HepG2 (cell line): Measurements from ENCODE around the gene WDR35.

ENCODE experiments used
- AHR ChIP-seq: IDR thresholded peaks from 2 replicates; pipeline ENCODE4 v1.6.1; 2018; ENCODE audit warnings: missing genetic modification reagents, missing compliant biosample characterization
- DMAP1 ChIP-seq: IDR thresholded peaks from 2 replicates; pipeline ENCODE4 v1.6.1; 2016
- NAIF1 ChIP-seq: sonication (generic); formaldehyde crosslinking; IDR thresholded peaks from 2 replicates; pipeline ENCODE4 v1.5.0; 2020; ENCODE audit warnings: mild to moderate bottlenecking, missing genetic modification reagents, borderline replicate concordance
- NFE2L2 ChIP-seq: fragments of 150-350 bp; IDR thresholded peaks from 2 replicates; pipeline ENCODE4 v1.6.1; 2014; ENCODE audit warnings: low read length
- REST ChIP-seq, 2 experiments: IDR thresholded peaks; 2 replicates each; pipeline ENCODE4 v1.6.1; 2011 to 2012; ENCODE audit warnings: low read length in 2 of 2, borderline replicate concordance in 1 of 2, low read depth in 1 of 2, mild to moderate bottlenecking in 1 of 2, moderate library complexity in 1 of 2

DNA sequence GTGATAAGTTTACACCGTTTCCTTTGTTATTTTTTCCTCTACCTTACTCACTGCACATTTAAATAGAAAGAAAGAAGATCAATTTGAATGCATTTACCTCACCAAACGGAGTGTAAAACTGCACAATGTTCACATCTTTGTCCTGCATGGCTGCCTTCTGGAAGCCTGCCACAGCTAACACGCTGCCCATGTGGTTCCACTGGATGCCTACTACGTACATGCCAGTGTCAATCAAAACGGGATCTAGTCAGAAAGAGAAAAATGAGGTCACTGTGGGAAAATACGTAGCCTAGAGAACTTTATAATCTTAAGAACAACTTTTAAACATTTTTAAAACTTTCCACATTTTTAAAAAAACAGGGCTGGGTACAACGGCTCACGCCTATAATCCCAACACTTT lies 16.4 kb downstream of the WDR35 start:
- TF ChIP-seq REST (IDR thresholded peaks at IDR 0.05; ENCODE audit: borderline replicate concordance in 1 of 2, low read depth in 1 of 2, low read length in 2 of 2) (no peak), NAIF1 (no peak), NFE2L2 (no peak), AHR (CRISPR knock-in tag) (no peak), DMAP1 (no peak)
